COLO829 (cell line): ENCODE data around the gene DAB2.
"Not testable (repeated sequence)": the region's sequence is repeated elsewhere in the genome, so short reads cannot be mapped to it uniquely, and the experiment has no call there.

Experiments
- DNase-seq: peaks from one replicate; pipeline ENCODE4 v3.0.0; 2012; ENCODE audit warnings: low spot score

Gene DAB2

DNA sequence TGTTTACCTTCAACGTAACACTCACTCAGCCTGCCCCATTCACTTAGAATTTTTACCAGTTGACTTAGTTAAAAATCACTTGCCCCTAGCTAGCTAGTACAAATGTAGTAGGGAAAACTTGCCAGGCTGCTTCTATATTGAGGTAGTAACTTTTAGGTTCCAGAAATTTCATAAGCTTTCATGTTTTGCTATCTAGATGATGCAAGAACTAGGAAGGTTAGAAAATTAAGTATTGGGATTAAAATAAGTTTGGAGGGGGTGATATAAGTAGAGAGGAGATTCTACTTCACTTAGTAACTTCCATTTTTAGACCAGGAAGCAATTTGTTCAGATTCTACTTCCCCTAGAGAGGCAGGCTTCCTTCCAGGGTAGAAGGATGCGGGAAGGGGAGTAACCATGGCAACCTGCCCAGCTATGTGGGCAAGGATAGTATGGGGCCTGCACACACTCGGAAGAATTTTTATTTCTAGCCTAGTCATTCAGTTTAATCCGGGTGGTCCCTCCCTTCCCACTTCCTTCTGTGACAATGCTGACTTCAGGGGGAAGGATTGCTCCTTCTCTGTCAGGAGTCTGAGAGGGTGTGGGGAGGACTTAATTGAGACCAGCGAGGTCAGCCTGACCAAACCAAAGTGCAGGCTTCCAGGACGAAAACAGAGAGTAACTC, 4.2 kb downstream of the DAB2 start:
- DNase-seq = no peak

GRCh38 chr5:39419796-39420195, 5.0 kb downstream of the DAB2 start:
- no peak for DNase-seq

DNA sequence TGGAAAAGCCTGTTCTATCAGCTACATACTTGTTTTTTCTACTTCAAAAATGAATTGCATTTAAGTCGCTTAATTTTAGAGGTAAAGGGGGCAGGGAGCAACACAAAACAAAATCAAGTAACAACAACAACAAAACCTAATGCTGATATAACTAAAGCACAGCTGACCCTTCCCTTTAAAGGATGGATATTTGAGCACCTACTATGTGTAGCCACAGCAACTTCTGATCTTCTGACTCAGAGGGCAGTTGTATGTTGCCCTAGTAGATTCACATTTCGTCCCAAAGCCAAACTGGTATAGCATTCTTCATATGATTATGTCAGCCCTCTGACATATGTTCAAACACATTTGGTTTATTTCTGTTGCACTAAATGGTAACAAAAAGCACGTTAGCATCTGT, 6.8 kb downstream of the DAB2 start:
- DNase-seq = no peak

- no peak for DNase-seq
Observed at GRCh38 chr5:39415201-39415600, 9.6 kb downstream of the DAB2 start.

DNA sequence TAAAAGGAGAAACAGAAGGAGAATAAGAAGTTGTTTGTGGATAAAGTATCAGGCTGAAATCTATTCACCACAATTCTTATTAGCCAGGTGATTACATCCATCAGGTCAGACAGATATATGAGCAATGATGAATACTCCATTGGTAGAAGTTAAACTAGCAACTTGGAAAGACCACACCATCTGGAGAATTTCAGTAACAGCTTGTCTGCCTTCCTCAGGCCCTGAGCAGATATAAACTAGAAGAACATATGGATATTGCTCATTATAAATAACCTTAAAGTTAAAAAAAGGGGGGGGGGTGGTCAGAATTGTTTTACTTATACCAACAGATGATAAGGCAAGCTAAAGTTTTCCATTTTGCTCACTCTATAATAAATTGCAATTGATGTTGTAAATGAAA, 10.4 kb downstream of the DAB2 start:
- no peak for DNase-seq

- no peak for DNase-seq
Observed at GRCh38 chr5:39413771-39414170, 11.0 kb downstream of the DAB2 start.

GRCh38 chr5:39412721-39413394, 11.9 kb downstream of the DAB2 start:
- DNase-seq = no peak

DNA sequence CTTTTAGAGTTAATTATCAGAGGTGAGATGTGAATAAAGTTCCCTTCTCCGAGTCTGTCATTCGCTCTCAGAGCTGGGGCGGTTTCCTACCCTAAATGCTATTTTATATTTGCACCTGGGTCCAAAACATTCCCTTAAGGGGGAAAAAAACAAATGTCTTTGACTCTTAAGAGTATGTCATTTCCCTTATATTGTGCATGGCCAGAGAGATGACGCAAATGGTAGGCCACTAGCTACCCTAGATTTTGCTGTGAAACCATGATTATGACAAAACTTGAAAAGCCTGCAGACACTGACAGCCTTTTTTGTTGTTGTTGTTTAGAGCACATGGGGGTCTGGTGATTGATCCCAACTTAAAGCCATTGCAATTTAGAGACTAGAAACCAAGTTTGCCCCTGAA, 12.8 kb downstream of the DAB2 start:
- DNase-seq = no peak

- no peak for DNase-seq
Observed at GRCh38 chr5:39411061-39411460, 13.7 kb downstream of the DAB2 start.

- no peak for DNase-seq
Observed at GRCh38 chr5:39409033-39409432, 15.7 kb downstream of the DAB2 start.

- DNase-seq = no peak
Observed at GRCh38 chr5:39405083-39405843, 19.5 kb downstream of the DAB2 start.

DNA sequence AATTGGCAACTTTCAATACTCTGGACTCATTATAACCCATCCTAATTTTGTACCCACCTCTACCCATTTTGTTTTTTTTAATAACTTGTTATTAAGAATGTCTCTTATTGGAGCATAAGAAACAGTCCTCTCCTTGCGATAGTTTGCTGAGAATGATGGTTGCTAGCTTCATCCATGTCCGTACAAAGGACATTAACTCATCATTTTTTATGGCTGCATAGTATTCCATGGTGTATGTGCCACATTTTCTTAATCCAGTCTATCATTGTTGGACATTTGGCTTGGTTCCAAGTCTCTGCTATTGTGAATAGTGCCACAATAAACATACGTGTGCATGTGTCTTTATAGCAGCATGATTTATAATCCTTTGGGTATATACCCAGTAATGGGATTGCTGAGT, 21.0 kb downstream of the DAB2 start:
- not testable (repeated sequence) for DNase-seq

- DNase-seq = not testable (repeated sequence)
Observed at GRCh38 chr5:39402140-39402539, 22.6 kb downstream of the DAB2 start.

GRCh38 chr5:39400713-39401578, 23.8 kb downstream of the DAB2 start:
- DNase-seq = no peak

- peak; percentile 64 for DNase-seq
Observed at GRCh38 chr5:39399135-39400036, 25.4 kb downstream of the DAB2 start.

DNA sequence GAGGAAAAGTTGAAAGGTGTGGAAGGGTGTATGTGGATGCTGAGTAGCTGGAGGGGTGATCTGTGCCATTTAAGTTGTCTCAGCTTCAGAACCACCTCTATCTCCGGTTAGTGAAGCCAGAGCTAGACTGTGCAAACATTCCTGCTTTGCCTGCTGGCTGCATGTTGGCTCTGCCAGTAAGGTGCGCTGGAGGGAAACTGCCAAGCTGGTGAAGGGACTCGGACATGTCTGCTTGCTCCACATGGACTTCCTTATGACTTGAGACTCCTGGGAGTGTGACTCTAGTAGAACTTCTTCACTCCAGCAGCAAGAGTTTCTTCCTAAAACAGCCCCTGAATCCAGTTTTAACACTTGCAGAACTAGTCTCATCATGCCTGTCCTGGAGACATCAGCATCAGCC, 27.9 kb downstream of the DAB2 start:
- no peak for DNase-seq

DNA sequence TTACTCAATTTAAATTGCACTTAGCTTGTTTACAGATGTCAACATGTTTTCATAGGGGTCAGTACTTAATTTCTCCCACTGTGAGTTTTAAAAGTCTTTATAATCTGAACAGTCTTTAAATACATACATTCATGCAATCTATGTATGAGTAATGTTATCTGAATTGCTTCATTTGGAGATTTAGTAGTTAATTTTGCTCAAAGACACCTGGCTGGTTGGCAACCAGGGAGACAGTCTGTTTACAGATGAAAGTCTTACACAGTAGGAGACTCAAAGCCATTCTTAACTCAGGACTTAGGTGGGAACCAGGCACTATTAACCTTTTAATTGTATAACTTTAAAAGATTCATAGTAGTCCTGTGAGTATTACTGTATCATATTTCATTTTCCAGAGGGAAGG, 29.3 kb downstream of the DAB2 start:
- DNase-seq = no peak

DNA sequence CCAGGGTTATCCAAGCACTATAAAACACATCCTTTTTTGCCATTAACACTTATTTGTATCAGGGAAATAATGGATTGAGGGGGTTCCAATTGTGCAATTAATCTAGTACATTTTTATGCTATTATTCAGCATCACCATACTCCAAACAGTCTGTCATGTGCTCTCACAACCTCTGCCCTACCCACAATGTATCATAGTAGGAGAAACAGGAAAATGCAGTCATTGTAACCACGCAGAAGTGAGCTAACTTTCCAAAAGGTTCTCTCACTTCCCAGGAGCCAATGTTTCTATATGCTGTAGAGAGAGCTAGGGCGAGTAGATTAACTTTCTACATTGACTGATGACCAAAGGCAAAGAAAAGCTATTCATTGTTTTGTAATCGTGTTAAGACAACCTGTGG, 29.8 kb downstream of the DAB2 start:
- peak; percentile 21 for DNase-seq

DNA sequence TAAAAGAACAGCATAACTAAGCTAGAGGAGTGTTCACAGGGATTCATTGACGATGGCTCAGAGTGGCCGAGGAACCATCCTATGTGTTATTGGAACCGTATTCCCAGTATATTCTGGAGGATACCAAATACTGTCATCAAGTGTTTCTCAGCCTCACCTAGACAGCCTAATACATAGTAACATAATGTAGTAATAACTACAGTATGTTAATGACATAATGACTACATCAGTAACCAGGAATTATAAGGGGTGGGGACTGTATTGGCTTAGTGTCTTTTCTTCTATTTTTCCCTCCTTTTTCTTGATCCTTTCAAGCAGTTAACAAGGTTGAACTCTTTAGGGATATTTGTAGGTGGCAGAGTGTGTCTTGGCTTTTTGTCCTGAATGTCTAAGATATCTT, 33.8 kb downstream of the DAB2 start:
- no peak for DNase-seq

- no peak for DNase-seq
Observed at GRCh38 chr5:39387293-39387692, 37.5 kb downstream of the DAB2 start.

GRCh38 chr5:39384271-39384670, 40.5 kb downstream of the DAB2 start:
- DNase-seq = no peak
